Measurements from ENCODE around the gene UQCC5. TPM values are rescaled to one million over a fixed set of nuclear protein-coding genes. Genes with fewer than 3 reads are reported as not detected.

UQCC5 gene

DNA sequence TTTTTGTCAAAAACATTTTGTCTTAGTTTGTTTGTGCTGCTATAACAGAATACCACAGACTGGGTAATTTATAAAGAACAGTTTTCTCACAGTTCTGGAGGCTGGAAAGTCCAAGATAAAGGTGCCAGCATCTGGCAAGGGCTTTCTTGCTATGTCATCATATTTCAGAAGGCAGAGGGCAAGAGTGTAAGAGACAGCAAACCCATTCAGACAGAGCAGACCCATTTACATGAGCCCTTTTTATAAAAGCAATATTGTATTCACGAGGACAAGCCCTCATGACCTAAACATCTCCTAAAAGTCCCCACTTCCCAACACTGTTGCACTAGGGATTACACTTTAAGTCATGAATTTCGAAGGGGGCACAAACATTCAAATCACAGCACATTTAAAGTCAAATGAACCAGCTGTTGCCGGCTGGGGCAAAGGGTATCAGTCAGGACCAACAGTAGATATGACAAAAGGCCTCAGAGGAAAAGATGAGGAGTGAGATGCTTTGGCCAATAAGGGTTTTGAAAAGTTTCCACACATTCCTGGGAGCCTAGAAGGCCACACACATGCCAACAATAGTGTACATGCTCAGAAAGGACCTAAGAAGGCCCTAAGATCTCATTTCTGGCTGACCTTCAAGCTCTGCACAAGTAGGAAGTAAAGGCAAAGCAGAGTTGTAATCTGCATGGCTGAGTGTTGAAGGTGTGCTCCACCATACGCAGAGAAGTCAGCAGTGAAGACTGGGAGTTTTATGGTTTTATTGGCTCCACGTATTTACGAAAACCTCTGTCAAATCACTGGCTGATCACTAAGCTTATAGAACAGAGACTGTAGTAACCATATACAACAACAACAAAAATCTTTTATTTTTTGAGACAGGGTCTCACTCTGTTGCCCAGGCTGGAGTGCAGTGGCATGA, 37.9 kb downstream of the UQCC5 start:
- Histone ChIP-seq H3K79me1 (ENCODE audit: low read length) (no peaks in the 10 kb centered on the region), H2BK120ac (ENCODE audit: low read depth, low read length) (no peak overlapping the region), H3K27ac (ENCODE audit: low read depth, low read length) (no peak overlapping the region), H3K56ac (ENCODE audit: low read length) (no peak overlapping the region), H4K5ac (ENCODE audit: low read length) (no peak overlapping the region), H4K8ac (ENCODE audit: low read depth, low read length) (no peak overlapping the region), H3K18ac (ENCODE audit: low read length) (no peak overlapping the region), H2BK5ac (ENCODE audit: low read length) (no peak overlapping the region), H3K9ac (ENCODE audit: low read length) (no peak overlapping the region), H3K4ac (ENCODE audit: low read depth, low read length) (no peak overlapping the region), H3K4me3 (ENCODE audit: low read length) (no peak overlapping the region), H3K4me1 (ENCODE audit: control insufficient read depth, low read depth, low read length) (no peaks in the 10 kb centered on the region), H3K79me2 (ENCODE audit: control insufficient read depth, insufficient read depth, low read length) (no peaks in the 10 kb centered on the region), H3K4me2 (ENCODE audit: low read length) (no peak overlapping the region), H2AK5ac (ENCODE audit: low read length) (no peak overlapping the region), H2BK15ac (replicated peaks; ENCODE audit: low read depth) (no peak overlapping the region), H3K27me3 (ENCODE audit: insufficient read depth, low read length, poor library complexity) (no peaks in the 10 kb centered on the region), H3K36me3 (ENCODE audit: control insufficient read depth, insufficient read depth, low read length) (peaks cover 5% of the 10 kb centered on the region), H3K23ac (ENCODE audit: low read length) (no peak overlapping the region)
- DNase-seq, result no peak
- WGBS (ENCODE audit: extremely low coverage, insufficient coverage, low lambda C conversion rate), result no CpG with 5 or more reads among the region's 6 CpGs

Small RNA genes within 50 kb of the gene (small RNA-seq; reads per million reads assigned to genes)
- gene RNU6-856P (ENCODE audit: insufficient read depth), result not detected
- gene RNU6ATAC16P (ENCODE audit: insufficient read depth), result not detected
